ENCODE data around the gene ICA1L. TPM values are rescaled to one million over a fixed set of nuclear protein-coding genes. Genes with fewer than 3 reads are reported as not detected.

The ICA1L gene
- total RNA-seq, 1 experiment from 2014 or later = 6.4 TPM

DNA sequence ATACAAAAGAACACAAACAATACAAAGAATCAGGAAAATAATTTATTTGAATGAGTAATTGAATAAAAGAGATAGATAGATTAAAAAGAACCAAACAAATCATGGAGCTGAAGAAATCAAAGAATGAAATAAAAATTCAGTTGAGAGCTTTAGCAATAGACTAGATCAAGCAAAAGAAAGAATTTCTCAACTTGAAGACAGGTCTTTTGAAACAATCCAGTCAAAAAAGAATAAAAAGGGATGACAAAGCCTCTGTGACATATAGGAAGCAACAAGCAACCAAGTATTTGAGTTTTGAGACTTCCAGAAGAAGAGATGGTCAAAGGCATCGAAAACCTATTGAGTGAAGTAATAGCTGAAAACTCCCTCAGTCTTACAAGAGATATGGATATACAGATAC lies 128.0 kb downstream of the ICA1L start:
- no peaks in the 10 kb centered on the region for H3K36me3 ChIP-seq (ENCODE audit: control insufficient read depth, insufficient read depth, low read length)
- H3K27ac ChIP-seq (ENCODE audit: low read length) = no peak overlapping the region
- TF ChIP-seq TCF7L2 (IDR thresholded peaks at IDR 0.05; ENCODE audit: low read depth, low read length) (no peak), SIN3A (IDR thresholded peaks at IDR 0.05; ENCODE audit: borderline replicate concordance, insufficient read depth, low read depth, low read length) (no peak), POLR2AphosphoS5 (IDR thresholded peaks at IDR 0.05; ENCODE audit: low read depth, low read length) (no peak)
- TF ChIP-seq, protein P1, sequence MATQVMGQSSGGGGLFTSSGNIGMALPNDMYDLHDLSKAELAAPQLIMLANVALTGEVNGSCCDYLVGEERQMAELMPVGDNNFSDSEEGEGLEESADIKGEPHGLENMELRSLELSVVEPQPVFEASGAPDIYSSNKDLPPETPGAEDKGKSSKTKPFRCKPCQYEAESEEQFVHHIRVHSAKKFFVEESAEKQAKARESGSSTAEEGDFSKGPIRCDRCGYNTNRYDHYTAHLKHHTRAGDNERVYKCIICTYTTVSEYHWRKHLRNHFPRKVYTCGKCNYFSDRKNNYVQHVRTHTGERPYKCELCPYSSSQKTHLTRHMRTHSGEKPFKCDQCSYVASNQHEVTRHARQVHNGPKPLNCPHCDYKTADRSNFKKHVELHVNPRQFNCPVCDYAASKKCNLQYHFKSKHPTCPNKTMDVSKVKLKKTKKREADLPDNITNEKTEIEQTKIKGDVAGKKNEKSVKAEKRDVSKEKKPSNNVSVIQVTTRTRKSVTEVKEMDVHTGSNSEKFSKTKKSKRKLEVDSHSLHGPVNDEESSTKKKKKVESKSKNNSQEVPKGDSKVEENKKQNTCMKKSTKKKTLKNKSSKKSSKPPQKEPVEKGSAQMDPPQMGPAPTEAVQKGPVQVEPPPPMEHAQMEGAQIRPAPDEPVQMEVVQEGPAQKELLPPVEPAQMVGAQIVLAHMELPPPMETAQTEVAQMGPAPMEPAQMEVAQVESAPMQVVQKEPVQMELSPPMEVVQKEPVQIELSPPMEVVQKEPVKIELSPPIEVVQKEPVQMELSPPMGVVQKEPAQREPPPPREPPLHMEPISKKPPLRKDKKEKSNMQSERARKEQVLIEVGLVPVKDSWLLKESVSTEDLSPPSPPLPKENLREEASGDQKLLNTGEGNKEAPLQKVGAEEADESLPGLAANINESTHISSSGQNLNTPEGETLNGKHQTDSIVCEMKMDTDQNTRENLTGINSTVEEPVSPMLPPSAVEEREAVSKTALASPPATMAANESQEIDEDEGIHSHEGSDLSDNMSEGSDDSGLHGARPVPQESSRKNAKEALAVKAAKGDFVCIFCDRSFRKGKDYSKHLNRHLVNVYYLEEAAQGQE (IDR thresholded peaks at IDR 0.05; ENCODE audit: insufficient read depth in 1 of 2, low read depth in 2 of 2, low read length in 1 of 2) = no peak
- TF ChIP-seq, protein P2, sequence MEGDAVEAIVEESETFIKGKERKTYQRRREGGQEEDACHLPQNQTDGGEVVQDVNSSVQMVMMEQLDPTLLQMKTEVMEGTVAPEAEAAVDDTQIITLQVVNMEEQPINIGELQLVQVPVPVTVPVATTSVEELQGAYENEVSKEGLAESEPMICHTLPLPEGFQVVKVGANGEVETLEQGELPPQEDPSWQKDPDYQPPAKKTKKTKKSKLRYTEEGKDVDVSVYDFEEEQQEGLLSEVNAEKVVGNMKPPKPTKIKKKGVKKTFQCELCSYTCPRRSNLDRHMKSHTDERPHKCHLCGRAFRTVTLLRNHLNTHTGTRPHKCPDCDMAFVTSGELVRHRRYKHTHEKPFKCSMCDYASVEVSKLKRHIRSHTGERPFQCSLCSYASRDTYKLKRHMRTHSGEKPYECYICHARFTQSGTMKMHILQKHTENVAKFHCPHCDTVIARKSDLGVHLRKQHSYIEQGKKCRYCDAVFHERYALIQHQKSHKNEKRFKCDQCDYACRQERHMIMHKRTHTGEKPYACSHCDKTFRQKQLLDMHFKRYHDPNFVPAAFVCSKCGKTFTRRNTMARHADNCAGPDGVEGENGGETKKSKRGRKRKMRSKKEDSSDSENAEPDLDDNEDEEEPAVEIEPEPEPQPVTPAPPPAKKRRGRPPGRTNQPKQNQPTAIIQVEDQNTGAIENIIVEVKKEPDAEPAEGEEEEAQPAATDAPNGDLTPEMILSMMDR (IDR thresholded peaks at IDR 0.05) = no peak
- in situ Hi-C loops (cut with HindIII; ENCODE audit: low pct_unique_long_range_greater_than_20kb, low sequenced_read_pairs) (no loop called here), intact Hi-C loops (cut with micrococcal nuclease; ENCODE audit: unreplicated experiment) (no loop called here)
- ChIA-PET CTCF (no interaction called here), POLR2A (no interaction called here)
- H3K4me1 ChIP-seq (ENCODE audit: control insufficient read depth, insufficient read depth, low read length) = no peaks in the 10 kb centered on the region
- no peak overlapping the region for H3K4me3 ChIP-seq (ENCODE audit: low read depth in 2 of 2, low read length in 2 of 2)
- no peak for ATAC-seq
- no peaks in the 10 kb centered on the region for H3K27me3 ChIP-seq (ENCODE audit: control insufficient read depth, insufficient read depth, low read length)
- no peak for DNase-seq (ENCODE audit: low read depth, low spot score)
- peaks cover 6% of the 10 kb centered on the region; the same call in 1 of the 2 replicates for H3K9me3 ChIP-seq (ENCODE audit: control insufficient read depth, insufficient read depth, low read depth, low read length)
- BruUV-seq (replicated peaks) = no TSS peak

DNA sequence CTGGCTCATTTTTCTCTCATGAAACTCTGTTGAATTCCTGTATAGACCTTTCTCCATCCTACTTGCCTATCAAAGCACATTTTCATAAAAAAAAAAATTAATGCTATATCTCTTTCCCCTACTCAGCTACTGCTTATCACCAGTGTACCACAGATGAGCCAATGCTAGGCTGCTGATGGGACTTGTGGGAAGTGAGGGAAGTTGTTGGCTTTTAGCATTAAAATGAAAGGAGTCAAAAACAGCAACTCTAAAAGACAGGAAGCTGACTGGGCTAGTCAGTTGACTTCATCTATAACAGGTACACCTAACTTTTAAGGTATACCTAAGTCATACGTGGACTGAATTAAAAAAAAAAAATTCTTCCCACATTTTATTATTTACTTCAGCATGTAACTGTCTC lies 134.7 kb downstream of the ICA1L start:
- in situ Hi-C loops (cut with HindIII; ENCODE audit: low pct_unique_long_range_greater_than_20kb, low sequenced_read_pairs) = no loop called here
- ChIA-PET CTCF (no interaction called here), POLR2A (no interaction called here)
- Histone ChIP-seq H3K27me3 (ENCODE audit: control insufficient read depth, insufficient read depth, low read length) (no peaks in the 10 kb centered on the region), H3K27ac (ENCODE audit: low read length) (no peak overlapping the region), H3K36me3 (ENCODE audit: control insufficient read depth, insufficient read depth, low read length) (no peaks in the 10 kb centered on the region), H3K9me3 (ENCODE audit: control insufficient read depth, insufficient read depth, low read depth, low read length) (no peaks in the 10 kb centered on the region), H3K4me1 (ENCODE audit: control insufficient read depth, insufficient read depth, low read length) (no peaks in the 10 kb centered on the region), H3K4me3 (ENCODE audit: low read depth in 2 of 2, low read length in 2 of 2) (no peak overlapping the region)
- intact Hi-C loops (cut with micrococcal nuclease; ENCODE audit: unreplicated experiment) = no loop called here
- TF ChIP-seq POLR2AphosphoS5 (IDR thresholded peaks at IDR 0.05; ENCODE audit: low read depth, low read length) (no peak), TCF7L2 (IDR thresholded peaks at IDR 0.05; ENCODE audit: low read depth, low read length) (no peak), SIN3A (IDR thresholded peaks at IDR 0.05; ENCODE audit: borderline replicate concordance, insufficient read depth, low read depth, low read length) (no peak)
- TF ChIP-seq, protein P2 (IDR thresholded peaks at IDR 0.05) = no peak
- TF ChIP-seq, protein P1 (IDR thresholded peaks at IDR 0.05; ENCODE audit: insufficient read depth in 1 of 2, low read depth in 2 of 2, low read length in 1 of 2) = no peak
- DNase-seq (ENCODE audit: low read depth, low spot score) (no peak), ATAC-seq (no peak)
- no TSS peak for BruUV-seq (replicated peaks)

Measured in Panc1 (cell line).